NCI-H446 treated with DMSO at 0.1 percent for 48 hours (cell line): Measurements from ENCODE around the gene MPRIP.
"Not testable (repeated sequence)": the region's sequence is repeated elsewhere in the genome, so short reads cannot be mapped to it uniquely, and the experiment has no call there.

Source experiments
- DNase-seq: peaks from one replicate; lab custom pipeline; 2025; lab: John Stamatoyannopoulos, UW

Gene MPRIP

DNA sequence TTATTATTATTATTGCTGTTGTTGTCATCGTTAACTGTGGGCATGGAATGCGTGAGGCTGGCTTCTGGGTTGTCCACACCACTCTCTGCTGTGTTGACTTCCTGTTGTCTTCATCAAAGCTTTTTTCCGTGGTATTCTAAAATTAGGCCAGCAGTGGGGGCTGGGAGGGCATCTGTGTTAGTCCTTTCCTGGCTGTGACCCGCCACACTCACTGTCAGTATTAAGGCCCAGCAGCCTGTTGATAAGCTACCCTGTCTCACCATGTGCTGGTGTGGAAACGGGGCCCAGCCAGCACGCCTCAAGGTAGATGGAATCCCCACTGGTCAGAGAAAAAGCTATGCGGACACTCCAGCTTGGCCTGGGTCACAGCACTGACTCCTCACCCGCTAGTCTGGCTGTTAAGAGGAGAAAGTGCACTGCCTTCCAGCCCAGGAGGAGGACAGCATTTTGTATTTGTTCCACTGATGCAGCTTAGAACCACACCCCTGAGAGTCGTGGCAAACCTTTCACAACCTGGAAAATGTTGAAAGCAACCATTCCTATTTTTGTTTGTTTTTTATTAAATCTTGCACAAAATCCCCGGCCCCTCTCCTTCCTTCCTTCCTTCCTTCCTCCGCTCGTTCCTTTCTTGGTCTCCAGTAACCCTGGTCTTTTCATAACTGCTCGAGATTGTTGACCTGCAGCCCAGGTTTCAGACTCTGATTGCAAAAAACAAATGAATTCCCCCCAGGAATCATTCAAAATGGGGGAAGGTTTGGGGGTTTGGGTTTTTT is 142.9 kb downstream of the MPRIP start:
- DNase-seq: not testable (repeated sequence)

DNA sequence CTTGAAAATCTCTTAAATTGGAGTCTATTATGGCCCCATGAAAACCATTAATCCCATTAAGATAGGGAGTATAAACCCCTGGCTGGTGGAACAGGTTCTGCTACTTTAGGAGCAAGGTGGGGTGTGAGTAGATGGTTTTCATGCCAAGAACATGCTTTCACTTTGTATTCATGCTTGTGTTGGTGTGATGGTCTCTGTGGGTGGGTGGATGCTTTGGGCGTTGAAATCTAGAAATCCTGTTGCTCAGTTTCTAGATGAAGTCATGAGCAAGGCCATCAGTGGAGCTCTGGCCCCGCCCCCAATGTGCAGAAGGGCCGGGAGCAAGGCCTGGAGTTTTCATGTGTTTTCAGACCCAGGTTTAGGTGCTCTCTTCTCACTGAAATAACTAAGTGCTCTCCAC is 143.8 kb downstream of the MPRIP start:
- no peak for DNase-seq

GRCh38 chr17:17186551-17187505 is 144.6 kb downstream of the MPRIP start:
- no peak for DNase-seq

DNA sequence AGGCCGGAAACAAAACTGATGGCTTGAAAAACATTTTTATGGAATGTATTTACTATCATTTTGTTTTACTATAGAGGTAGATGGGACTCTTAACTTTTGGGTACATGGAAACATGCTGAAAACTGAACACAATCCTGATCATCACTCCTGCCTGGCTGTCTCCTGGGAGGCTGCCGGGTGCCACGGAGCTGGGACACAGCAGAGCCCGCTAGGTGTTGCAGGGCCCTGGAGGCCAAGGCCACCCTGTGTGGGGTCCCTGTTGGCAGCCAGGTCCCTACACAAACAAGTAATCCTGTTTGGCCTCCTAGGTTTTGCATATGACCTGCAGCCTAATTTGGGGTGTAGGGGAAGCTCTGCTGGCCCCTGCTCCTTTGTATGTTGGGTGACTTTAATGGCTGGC is 146.3 kb downstream of the MPRIP start:
- DNase-seq: no peak

DNA sequence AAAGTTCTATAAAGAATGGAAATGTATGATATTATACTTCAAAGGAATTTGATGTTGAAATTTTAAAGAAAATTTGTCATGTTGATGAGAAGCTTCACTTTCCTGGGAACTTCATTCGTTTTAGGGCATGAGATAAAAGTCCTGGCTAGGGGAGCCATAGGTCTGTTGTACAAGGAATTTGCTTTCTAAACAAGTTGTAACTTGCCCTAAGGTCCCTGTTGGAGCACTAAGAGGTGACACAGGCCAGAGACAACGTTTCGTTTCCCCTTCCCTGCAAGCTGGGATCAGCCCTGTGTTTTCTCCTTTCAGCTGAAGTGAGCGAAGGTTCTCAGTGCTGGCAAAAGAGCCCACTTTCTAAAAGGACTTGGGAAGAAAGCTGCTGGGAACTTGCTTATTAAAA is 147.3 kb downstream of the MPRIP start:
- no peak for DNase-seq

- no peak for DNase-seq
Measured at GRCh38 chr17:17190188-17190587, 147.9 kb downstream of the MPRIP start.

GRCh38 chr17:17191346-17191792 is 149.1 kb downstream of the MPRIP start:
- no peak for DNase-seq

DNA sequence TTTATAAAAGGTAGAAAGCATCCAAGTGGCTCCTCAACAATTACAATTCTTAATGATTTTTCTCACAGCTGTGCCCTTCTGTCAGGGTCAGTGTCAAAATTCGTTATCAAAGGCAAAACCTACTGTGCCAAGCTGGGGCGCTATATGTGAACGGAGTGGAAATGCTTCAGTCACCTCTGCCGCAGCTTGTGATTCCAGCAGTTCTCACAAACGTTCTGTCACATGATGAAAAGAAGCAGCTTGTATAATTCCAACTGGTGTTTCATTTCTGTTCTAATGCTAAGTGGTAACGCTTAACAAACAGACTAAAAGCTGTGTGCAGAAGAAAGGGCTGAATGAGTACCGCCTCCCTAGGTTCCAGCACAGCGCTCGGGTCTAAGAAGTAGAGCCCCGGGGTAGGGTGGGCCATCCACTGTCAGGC is 149.7 kb downstream of the MPRIP start:
- no peak for DNase-seq

DNA sequence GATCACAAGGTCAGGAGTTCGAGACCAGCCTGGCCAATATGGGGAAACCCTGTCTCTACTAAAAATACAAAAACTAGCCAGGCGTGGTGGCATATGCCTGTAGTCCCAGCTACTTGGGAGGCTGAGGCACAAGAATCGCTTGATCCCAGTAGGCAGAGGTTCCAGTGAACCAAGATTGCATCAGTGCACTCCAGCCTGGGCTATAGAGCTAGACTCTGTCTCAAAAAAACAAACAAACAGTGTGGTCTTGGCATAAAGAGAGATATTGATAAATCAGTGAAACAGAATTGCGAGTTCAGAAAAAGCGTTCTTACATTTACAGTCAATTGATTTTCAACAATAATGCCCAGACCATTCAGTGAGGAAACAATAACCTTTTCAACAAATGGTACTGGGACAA is 153.2 kb downstream of the MPRIP start:
- not testable (repeated sequence) for DNase-seq

DNA sequence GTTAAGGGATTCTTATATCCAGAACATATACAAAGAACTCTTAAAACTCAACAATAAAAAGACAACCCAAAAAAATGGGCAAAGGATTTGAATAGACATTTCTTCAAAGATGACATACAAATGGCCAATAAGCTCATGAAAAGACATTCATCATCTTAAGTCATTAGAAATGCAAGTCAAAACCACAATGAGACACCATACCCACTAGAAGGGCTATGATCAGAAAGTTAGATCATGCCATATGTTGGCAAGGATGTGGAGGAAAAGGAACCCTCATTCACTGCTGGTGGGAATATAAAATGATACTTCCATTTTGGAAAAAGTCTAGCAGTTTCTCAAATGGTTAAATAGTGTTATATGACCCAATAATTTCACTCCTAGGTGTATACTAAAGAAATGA is 154.5 kb downstream of the MPRIP start:
- no peak for DNase-seq

DNA sequence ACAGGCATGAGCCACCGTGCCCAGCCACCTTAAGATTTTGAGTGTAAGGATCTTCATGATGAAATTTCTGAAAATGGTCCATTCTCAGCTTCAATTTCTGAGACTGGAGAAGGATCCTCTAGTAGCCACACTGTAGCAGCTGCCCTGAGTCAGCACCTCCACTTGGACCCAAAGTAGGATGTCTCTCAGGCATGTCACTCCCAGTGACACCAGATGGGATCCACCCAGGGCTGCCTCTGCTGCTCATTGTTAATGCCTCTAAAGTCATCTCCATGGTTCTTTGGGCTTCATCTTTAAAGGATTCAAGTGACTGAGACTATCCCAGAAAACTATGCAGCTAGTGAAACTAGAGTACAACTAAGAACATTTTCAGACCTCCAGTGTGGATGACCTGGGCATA is 156.0 kb downstream of the MPRIP start:
- no peak for DNase-seq

- DNase-seq: no peak
Measured at GRCh38 chr17:17200311-17200710, 158.1 kb downstream of the MPRIP start.

GRCh38 chr17:17200831-17201230 is 158.6 kb downstream of the MPRIP start:
- DNase-seq: no peak

GRCh38 chr17:17201271-17201670 is 159.0 kb downstream of the MPRIP start:
- no peak for DNase-seq

DNA sequence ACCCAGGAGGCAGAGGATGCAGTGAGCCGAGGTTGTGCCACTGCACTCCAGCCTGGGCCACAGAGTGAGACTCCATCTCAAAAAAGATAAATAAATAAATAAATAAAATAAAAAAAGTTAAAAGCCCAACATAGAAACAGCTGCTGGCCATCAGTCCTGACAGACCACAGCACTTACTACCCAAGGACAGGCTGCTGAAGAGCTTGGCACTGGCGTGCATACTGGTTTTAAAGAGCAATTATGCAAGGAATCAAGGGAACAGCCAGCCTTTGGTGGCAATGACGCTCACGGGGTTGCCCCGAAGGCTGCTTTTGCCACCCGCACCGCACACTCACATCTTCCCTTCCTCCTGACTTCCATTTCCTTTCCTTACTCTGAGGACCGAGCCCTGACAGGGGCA is 159.7 kb downstream of the MPRIP start:
- DNase-seq: no peak

DNA sequence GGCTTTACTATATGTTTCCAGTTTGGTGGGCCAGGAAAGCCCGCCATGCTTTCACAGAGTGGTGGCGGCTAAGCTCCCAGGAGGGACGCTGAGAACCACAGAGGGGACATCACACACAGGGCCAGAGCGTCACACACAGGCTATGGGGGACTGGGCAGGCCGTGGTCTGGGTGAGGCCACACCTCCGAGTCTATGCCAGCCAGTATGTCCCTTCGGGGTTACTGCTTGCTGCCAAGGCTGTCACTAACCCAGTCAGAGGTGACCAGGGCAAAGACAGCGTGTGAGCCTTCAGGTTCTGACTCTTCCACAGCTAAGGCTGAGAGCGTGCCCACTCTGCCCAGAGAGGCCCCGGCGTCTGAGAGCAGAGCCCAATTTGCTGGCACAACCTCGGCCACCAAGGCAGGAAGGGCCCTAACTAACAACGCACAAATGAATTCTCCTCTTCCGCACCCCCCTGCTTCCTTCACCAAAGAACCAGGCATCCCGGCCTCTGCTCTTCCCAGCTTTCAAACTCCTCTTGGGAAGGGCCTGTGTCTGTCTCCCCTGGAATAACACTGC is 161.0 kb downstream of the MPRIP start:
- DNase-seq: no peak

DNA sequence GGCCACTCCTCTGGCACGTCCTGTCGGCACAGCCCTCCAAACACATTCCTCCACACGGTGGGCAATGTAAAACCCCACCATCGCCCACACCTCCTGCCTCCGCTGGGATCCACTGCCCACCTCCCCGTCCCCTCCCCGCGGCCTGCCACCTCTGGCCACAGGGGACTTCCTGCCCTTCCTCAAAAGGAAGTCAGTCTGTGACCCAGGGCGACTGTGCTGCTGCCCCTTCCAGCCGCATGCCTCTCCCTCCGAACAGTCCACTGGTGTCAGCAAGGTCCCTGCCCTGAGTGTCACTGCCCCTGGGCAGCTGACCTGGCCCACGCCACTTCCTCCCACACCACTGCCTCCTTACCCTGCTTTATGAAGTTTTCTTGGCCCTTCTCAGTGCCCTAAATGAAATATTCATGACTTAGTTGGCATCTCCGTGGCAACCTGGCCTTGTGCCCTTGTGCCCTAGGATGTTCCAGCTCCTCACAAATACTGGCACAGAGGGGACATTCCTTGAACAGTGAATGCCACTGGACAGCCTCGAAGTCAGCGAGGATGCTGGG is 161.9 kb downstream of the MPRIP start:
- no peak for DNase-seq

- DNase-seq: no peak
Measured at GRCh38 chr17:17204635-17205231, 162.5 kb downstream of the MPRIP start.

GRCh38 chr17:17205368-17206123 is 163.3 kb downstream of the MPRIP start:
- DNase-seq: no peak

GRCh38 chr17:17206124-17206912 is 164.1 kb downstream of the MPRIP start, which contains the start of gene PLD6:
Gene PLD6 (minus strand): TSS chr17:17206333. CDS start chr17:17206286, 47 bp downstream.
- peak; percentile 31 for DNase-seq
